Measurements from ENCODE around the gene EIF3A.
"Not testable (repeated sequence)": the region's sequence is repeated elsewhere in the genome, so short reads cannot be mapped to it uniquely, and the experiment has no call there.

The EIF3A gene

DNA sequence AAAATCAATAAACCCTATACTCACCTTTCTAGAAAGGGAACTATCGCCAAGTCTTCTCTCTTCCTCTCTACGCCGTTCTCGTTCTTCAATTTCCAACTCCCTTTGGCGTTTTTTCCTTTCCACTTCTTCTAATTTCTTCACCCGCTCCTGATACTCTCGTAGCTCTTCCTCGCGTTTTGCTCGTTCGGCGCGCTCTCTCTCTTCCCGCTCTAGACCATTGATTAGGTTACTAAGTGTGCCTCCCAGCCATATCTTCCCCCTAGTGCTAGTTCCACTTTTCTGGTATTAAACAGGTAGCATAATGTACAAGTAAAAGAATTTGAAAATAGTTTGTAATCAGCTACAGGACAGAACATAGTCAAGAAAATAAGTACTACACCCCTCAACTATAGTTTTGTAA is 30.8 kb downstream of the EIF3A start:
- no peak for DNase-seq

DNA sequence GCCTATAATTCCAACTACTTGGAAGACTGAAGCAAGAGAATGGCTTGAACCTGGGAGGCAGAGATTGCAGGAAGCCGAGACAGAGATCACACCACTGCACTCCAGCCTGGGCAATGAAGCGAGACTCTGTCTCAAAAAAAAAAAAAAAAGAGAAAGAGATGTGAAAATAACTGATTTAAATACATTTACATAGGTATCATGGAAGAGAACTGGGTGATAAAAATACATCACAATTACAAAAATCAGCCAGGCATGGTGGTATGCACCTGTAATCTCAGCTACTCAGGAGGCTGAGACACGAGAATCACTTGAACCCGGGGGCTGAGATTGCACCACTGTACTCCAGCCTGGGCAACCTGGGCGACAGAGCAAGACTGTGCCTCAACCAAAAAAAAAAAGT is 31.3 kb downstream of the EIF3A start:
- no peak for DNase-seq

DNA sequence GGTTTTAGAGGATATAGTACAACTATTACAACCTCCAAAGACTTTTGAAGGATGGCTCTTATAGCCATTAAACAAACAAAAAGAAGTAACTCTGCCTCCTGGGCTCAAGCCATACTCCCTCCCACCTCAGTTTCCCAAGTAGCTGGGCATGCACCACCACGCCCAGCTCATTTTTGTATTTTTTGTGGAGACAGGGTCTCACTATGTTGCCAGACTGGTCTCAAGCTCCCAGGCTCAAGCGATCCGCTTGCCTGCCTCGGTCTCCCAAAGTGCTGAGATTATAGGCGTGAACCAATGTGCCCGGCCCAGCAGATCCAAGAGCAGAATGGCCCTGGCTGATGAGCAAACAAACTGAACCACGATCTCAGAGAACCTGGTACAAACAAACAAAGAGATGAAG is 35.1 kb downstream of the EIF3A start:
- DNase-seq: no peak

DNA sequence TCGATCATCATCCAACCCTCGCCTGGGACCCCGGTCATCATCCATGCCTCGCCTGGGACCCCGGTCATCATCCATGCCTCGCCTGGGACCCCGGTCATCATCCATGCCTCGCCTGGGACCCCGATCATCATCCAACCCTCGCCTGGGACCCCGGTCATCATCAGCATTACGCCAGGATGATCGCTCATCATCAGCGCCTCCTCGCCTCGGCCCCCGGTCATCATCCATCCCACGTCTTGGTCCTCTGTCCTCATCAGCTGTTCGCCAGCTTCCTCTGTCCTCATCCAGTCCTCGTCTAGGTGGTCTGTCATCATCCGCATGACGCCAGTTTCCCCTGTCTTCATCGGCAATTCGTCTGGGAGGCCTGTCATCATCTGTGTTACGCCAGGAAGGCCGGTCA is 38.4 kb downstream of the EIF3A start:
- DNase-seq: no peak

DNA sequence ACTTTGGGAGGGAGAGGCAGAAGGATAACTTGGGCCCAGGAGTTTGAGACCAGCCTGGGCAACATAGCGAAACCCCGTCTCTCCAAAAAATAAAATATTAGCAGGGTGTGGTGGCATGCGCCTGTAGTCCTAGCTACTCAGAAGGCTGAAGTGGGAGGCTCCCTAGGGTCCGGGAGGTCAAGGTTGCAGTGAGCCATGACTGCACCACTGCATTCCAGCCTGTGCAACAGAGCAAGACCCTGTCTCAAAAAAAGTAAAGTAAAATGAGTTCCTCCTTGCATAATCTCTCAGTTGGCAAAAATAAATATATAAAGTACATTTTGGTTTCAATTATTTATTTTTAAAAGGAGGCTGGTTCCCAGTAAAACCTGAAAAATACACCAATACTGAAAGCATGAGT is 39.3 kb downstream of the EIF3A start:
- DNase-seq: no peak

DNA sequence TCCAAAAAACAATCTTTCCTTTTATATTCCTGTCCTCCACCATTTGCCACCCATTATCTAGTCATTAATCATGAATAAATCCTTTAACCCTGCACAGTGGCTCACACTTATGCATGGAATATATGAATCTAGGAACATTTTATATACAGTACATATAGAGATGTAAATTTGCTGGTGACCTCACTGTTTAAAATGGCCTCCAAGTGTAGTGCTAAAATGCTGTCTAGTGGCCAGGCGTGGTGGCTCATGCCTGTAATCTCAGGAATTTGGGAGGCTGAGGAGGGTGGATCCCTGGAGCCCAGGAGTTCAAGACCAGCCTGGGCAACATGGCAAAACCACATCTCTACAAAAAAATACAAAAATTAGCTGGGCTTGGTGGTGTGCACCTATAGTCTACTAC is 41.5 kb downstream of the EIF3A start:
- no peak for DNase-seq

DNA sequence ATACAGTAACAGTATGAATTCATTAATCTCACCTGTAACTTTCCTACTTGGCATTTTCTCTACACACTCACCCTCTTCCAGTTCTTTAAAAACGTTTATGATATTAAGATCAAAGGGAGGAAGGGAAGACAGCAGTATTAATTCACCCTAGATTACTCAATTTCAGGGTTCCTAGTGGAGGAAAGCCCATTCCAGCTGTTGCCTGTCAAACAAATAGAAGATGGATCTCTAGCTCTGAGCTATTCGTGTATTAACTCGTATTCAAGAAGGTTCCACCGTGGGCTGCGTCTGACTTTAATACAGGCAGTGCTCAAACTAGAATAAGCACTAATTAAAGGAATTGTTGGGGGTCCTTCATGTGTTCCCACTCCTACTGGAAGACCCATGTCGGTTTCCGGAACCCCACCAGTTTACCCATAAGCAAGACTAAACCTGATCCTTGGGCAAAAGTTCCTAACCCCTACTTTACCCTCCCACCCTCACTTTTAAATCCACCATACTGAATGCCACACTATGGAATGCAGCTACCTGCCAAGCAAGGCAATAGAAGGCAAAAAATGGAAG is 49.0 kb downstream of the EIF3A start:
- DNase-seq: no peak

DNA sequence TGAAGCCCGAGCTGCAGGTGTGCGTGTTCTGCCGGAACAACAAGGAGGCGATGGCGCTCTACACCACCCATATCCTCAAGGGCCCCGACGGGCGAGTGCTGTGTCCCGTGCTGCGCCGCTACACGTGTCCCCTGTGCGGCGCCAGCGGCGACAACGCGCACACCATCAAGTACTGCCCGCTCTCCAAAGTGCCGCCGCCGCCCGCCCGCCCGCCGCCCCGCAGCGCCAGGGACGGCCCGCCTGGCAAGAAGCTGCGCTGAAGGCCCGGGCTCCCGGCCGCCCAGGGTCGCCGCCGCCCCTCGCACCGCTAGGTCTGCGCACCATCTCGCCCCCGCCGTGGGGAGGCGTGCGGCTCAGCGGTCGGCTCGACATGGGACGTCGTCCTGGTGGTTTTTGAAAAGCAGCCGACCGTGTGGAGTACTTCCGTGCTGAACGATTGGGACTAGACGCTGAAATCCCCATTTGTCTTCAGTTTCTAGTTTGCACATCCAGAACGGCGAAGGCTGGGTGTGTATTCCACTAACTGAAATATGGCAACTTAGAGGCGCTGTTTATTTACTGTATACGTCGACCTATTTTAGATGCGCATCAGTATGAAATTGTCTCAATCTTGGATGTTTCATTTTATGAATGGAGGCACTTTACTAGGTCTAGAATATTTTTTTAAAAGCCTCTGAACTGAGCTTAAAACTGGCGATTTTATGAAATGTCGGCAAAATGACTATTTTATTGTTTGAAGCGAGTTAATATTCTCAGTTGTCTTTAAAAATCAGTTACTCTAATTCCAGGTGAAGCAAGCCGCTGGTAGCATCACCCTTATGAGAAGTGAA is 50.0 kb downstream of the EIF3A start:
- peak in 3 of 4 experiments; percentile 6 to 14 (median 8) for DNase-seq

DNA sequence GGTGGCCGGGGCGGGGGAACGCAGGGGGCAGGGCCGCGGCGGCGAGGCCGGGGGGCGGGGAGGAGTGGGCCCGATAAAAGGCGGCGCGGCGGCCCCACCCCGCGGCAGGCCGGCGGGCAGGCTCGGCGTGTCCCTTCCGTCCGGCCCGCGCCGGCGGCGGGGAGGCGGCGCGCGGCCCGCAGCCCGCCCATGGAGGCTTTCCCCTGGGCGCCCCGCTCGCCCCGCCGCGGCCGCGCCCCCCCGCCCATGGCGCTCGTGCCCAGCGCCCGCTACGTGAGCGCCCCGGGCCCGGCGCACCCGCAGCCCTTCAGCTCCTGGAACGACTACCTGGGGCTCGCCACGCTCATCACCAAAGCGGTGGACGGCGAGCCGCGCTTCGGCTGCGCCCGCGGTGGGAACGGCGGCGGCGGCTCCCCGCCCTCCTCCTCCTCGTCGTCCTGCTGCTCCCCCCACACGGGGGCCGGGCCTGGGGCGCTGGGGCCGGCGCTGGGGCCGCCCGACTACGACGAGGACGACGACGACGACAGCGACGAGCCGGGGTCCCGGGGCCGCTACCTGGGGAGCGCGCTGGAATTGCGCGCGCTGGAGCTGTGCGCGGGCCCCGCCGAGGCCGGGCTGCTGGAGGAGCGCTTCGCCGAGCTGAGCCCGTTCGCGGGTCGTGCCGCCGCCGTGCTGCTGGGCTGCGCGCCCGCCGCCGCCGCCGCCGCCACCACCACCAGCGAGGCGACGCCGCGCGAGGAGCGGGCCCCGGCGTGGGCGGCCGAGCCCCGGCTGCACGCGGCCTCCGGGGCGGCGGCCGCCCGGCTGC is 50.8 kb downstream of the EIF3A start, which contains the start of gene NANOS1:
Gene NANOS1 (plus strand): TSS at position 102 of the 808 bp plus-strand sequence. CDS start 88 bp downstream, at position 190.
- DNase-seq: peak in 1 of 4 experiments; percentile 27

DNA sequence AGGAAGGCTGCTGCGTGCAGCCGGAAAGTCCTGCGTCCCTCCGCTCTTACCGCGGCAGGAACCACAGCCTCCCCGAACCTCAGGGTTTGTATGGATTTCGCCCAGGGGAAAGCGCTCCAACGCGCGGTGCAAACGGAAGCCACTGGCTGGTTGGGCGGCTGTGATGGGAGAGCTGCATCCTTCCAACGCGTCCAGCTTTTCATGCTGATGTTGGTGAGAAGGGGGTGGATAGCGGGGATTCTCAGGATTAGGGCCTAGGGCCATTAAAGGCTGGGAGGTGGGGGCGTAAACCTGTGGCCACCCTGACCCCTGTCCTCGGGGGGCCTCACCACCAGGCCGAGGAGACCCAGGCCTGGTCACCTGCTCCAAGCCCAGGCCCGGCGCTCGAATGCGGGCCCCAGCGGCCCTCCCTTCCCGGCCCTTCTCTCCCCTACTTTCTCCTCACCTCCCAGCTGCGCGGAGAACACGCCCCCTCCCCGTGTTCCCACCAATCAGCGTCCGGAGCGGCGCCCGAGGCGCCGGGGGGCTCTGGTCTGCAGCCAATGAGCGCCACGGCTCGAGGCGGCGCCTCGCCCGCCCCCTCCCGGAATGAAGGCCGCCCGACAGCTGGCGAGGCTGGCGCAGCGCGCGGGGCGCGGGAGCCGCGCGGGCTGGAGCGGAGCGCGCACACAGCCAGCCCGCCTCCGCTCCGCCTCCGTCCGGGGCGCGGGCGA is 51.6 kb downstream of the EIF3A start:
- DNase-seq: peak; percentile 20 to 72 (median 30)

DNA sequence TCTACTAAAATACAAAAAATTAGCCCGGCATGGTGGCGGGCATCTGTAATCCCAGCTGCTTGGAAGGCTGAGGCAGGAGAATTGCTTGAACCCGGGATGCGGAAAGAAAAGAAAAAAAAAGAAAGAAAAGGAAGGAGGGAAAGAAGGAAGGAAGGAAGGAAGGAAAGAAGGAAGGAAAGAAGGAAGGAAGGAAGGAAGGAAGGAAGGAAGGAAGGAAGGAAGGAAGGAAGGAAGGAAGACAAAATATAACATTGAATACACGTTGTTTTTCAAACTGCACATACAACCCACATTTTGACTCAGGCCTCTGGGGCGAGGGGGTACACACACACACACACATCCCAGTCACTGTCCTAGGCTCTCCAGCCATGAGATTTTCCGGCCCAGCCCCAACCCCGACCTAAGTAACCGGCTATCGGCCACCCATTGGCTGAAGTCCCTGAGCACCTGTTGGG is 52.1 kb downstream of the EIF3A start:
- DNase-seq: not testable (repeated sequence)

DNA sequence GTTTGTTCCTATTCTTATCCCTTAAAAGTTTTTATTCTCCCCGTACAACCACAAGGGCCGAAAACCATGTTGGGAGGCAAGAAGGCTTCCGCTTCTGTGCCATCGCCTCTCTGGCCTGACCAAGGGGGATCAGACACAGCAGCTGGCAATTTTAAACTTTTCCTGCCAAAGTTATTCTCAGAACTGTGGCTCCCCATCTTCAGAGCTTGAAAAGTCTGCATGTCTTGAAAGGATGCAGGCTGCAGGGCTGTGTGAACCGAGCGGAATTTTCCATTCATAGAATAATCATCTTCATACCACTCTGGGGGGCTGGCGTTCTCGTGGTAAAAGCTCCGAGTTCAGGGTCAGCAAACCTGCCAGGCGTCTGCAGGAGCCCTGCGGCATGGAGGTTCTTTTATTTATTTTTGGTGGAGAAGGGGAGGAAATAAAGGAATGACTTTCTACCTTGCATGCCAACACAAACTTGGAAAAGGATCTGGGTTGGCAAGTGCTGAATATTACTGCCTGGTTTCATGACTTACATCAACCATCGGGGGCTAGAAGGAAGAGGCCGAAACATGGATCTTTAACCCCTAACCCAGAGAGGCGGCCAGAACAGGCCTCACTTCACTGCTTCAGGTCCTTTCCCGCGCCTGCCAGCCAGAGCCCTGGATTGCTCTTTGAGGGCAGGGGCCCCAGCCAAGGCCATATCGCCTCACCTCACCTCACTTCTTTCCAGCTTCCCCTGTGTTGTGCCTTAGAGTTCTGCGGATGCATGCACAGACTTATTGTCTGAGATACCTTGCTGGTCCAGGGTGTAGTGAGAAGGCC is 54.1 kb downstream of the EIF3A start:
- no peak for DNase-seq

DNA sequence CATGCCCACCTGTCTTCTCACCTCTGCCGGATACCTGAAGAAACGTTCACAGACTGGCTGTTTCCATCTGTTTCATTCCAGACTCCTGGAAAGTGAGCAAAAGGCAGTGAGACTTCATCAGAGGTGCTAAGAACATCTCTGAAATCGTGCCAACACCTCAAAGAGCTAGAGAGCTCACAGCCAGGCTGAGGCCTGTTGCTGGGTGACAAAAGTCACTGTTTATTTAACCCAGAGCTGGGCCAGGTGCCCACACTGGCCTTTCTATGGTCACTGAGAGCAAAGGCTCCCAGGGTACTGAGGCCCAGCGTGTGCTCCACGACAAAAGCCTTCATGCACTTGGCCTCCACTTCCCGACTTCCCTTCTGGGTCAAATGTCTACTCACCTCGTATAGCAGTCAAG is 54.8 kb downstream of the EIF3A start:
- DNase-seq: no peak

DNA sequence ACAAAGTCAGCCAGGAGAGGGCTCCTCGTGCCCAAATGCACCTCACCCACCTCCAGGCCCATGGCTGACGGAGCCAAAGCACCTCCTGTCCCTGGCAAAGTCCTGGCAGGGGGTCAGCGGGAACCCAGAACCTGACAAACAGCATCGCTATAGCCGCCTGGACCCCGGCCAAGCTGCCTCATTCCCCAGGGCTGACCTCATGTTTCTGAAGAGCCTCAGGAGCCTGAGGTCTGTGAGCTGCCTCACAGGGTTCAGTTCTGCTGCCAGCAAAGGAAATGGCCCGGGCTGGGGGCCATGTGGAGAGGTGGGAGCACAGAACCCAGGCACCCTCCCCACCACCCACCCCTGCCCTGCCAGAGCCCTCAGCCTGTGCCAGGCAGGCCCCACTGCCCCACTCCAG is 55.3 kb downstream of the EIF3A start:
- DNase-seq: no peak

DNA sequence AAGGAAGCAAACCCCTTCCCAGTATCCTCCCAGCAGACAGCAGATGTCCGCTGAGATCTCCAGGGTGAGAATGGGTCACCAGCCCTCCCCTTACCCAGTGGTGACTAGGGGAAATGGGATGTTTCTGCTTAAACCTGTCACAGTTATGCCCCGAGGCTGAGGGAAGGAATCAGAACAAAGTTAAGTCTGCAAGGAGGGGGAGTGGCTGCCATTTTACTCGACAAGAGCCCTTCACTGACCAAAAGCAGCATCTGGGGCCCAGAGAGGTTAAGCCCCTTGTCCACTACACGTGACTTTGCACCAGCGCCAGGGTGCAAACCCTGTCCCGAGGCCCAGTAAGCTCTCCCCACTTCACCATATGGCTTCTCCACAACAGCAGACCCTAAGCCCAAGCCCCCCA is 55.7 kb downstream of the EIF3A start:
- DNase-seq: no peak

DNA sequence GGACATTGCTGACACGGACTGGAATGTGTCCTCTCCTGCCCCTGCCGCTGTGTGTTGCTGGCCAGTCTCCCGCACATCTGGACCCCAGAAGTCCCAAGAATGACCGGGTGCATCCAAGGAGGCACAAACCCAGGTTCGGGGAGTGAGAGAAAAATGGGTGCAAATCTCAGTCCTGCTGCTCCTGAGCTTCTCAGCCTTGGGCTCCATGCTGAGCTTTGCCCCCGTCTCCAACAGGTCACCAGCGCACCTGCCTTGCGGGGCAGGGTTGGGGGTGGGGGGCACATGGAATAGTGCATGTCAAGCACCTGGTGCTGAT is 57.1 kb downstream of the EIF3A start:
- DNase-seq: no peak

DNA sequence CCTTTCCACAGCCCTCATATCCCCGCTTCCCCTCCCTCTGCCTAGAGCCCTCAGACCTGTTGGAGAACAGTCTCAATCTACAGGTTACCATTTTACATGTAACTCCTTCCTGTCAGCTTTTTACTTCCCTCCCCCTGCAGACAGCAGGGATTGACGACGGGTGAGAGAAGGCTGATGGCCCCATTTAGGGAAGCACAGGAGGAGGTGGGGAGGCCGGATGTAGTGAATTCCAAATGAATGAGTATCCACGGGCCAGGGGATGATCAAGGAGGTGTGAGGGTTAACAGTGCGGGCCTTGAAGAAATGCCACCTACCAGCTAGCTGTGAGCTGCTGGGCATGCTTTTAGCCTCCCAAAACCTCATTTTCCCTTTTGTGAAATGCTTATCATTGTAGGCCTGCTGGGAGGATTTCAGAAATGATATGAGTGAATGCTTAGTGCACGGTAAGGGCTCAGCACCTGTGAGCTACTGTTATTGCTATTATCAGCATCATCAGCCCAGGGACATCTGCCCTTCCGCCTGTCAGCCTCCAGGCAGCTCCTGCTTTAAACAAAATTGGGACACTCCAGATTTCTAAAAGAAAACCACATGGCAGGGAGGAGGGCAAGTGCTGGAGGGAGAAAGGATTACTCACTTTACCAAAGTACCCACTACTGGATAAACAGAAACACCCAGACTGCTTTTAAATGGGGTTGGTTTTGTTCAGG is 57.6 kb downstream of the EIF3A start:
- no peak for DNase-seq

DNA sequence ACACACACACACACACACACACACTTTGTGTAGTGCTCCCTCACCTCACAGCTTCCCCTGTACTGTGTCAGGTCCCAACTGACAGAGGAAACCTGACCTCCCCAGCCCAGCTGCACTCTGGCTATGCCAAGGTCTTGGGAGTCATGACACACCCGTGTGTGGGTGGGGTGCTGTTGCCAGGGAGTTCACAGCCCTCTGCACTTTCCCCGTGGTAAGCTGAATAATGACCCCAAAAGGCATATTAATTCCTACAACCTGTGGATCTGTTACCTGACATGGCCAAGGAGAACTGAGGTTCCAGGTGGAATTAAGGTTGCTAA is 60.0 kb downstream of the EIF3A start:
- DNase-seq: no peak

DNA sequence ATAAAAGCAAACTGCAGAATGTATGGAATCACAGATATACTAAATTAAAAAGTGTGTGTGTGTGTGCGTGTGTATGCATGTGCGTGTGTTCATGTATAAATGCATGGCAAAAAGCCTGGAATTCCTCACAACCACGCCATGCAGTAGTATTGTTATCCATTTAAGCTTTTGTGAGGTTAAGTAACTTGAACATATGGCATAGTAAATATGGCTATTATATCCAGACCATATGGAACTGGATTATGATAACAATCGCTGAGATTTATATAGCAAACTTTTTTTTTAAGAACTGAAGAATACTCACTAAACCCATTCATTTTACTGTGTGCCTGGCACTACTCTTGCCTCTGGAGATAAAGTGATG is 73.4 kb downstream of the EIF3A start:
- DNase-seq: no peak

DNA sequence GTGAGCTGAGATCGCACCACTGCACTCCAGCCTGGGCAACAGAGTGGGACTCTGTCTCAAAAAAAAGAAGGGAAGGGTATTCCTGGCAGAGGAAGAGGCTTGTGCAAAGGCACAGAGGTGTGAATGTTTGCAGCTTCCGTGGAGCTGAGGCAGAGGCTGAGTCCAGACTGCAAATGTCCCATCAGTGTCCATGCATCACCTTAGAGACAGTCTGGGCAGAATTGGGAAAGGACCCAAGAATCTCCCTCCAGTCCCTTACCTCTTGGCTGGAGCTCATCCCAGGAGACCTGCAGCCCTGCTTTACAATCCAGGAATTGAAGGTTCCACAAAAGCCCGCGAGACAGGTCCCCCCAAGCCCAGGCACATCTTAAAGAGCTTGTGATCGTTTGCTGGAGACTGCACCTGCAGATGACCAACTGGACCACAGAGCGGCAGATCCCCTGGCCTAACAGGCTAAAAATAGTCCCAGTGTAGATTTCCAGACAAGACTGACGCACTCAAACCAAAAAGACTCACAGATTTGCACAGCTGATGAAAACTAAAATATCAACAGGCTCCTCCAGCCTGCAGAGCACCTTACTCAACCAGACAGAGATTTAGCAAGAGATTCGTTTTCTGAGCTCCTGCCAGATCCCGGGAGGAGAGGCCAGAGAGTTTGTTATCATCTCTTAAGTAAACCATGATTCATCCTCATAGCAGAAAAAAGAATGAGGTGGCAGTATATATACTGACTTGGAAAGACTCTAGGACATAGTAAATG is 74.0 kb downstream of the EIF3A start:
- no peak for DNase-seq
